H1 (cell line): ENCODE data around the gene NCAM1. TPM values are rescaled to one million over a fixed set of nuclear protein-coding genes. Genes with fewer than 3 reads are reported as not detected.

ENCODE experiments used
- polyA plus RNA-seq, 7 experiments: library from polyadenylated mRNA; depleted of rRNA in 3 of 7; stranded (reverse) in 5 of 7; unstranded in 2 of 7; fragments of >200 nt in 5 of 7; fragments of 200-250 nt in 2 of 7; gene quantifications; 1 replicate in 5 of 7; 2 replicates in 1 of 7; 4 replicates in 1 of 7; pipeline versions ENCODE4 v1.2.1 to v1.2.3, GENCODE V29; 2011 to 2013; ENCODE audit warnings: missing spikeins in 2 of 7, mixed read lengths in 2 of 7
- total RNA-seq: library from RNA; stranded (reverse); fragmentation: NEBNext Ultra II Directional; extraction: Animal tissue kit (Norgen Biotek cat#: 25700); gene quantifications from 2 replicates; pipeline ENCODE4 v1.2.1, GENCODE V29; 2021
- TF ChIP-seq, protein P1 (sequence below): IDR thresholded peaks from 2 replicates; pipeline ENCODE4 v1.6.1; 2011; ENCODE audit warnings: low read length, improper control_type of control experiment

The NCAM1 gene
- total and polyA plus RNA-seq, 2 of the 8 experiments (the other 6 are each of a cell fraction or from before 2014, with no cell fraction given) = 3.1 to 4.3 TPM

DNA sequence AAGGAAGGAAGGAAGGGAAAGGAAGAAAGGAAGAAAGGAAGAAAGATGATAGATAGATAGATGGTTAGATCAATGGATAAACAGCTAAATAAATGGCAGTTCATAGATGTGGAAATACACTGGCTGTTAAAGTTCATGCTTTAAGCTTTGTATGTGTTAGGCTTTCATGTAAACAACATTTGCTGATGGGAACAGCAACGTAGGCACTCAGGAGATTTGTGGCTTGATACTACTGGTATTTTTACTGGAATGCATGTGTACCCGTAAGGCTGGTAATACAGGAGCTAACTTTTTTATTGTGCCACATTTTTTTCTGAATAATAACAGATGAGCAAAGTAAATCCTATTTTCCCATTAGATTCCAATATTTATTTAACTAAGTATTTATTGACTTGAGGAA is 85.6 kb downstream of the NCAM1 start (continued):
- TF ChIP-seq, protein P1, sequence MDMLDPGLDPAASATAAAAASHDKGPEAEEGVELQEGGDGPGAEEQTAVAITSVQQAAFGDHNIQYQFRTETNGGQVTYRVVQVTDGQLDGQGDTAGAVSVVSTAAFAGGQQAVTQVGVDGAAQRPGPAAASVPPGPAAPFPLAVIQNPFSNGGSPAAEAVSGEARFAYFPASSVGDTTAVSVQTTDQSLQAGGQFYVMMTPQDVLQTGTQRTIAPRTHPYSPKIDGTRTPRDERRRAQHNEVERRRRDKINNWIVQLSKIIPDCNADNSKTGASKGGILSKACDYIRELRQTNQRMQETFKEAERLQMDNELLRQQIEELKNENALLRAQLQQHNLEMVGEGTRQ = no peak
